8988T (cell line): ENCODE measurements around the gene DHRS3.
"Not testable (repeated sequence)": the region's sequence is repeated elsewhere in the genome, so short reads cannot be mapped to it uniquely, and the experiment has no call there.

Experiments
- DNase-seq: peaks from one replicate; pipeline ENCODE4 v3.0.0; 2011

The DHRS3 gene

GRCh38 chr1:12549460-12550349, 68.3 kb downstream of the DHRS3 start:
- peak; percentile 55 for DNase-seq

GRCh38 chr1:12548973-12549459, 69.0 kb downstream of the DHRS3 start:
- no peak for DNase-seq

- no peak for DNase-seq
Measured at GRCh38 chr1:12548279-12548972, 69.6 kb downstream of the DHRS3 start.

- DNase-seq: no peak
Measured at GRCh38 chr1:12547586-12548225, 70.3 kb downstream of the DHRS3 start.

GRCh38 chr1:12546771-12547585, 71.0 kb downstream of the DHRS3 start:
- no peak for DNase-seq

- no peak for DNase-seq
Measured at GRCh38 chr1:12544992-12545391, 73.0 kb downstream of the DHRS3 start.

GRCh38 chr1:12544357-12544756, 73.7 kb downstream of the DHRS3 start:
- DNase-seq: no peak

GRCh38 chr1:12543740-12544154, 74.3 kb downstream of the DHRS3 start:
- DNase-seq: no peak

- no peak for DNase-seq
Measured at GRCh38 chr1:12542616-12543592, 75.1 kb downstream of the DHRS3 start.

GRCh38 chr1:12542138-12542465, 75.9 kb downstream of the DHRS3 start:
- no peak for DNase-seq

- no peak for DNase-seq
Measured at GRCh38 chr1:12541274-12542137, 76.5 kb downstream of the DHRS3 start.

GRCh38 chr1:12540580-12541273, 77.3 kb downstream of the DHRS3 start:
- no peak for DNase-seq

- DNase-seq: no peak
Measured at GRCh38 chr1:12539705-12540579, 78.1 kb downstream of the DHRS3 start.

GRCh38 chr1:12539320-12539704, 78.7 kb downstream of the DHRS3 start:
- no peak for DNase-seq

- not testable (repeated sequence) for DNase-seq
Measured at GRCh38 chr1:12538536-12538935, 79.5 kb downstream of the DHRS3 start.

GRCh38 chr1:12537906-12538461, 80.0 kb downstream of the DHRS3 start:
- no peak for DNase-seq

GRCh38 chr1:12537294-12537693, 80.7 kb downstream of the DHRS3 start:
- DNase-seq: no peak

- DNase-seq: no peak
Measured at GRCh38 chr1:12536023-12536639, 81.9 kb downstream of the DHRS3 start.
